NCI-H82 (cell line): ENCODE results near the gene LDHD.

Source experiments
- DNase-seq: peaks from one replicate; lab custom pipeline; 2025; lab: John Stamatoyannopoulos, UW

The LDHD gene

DNA sequence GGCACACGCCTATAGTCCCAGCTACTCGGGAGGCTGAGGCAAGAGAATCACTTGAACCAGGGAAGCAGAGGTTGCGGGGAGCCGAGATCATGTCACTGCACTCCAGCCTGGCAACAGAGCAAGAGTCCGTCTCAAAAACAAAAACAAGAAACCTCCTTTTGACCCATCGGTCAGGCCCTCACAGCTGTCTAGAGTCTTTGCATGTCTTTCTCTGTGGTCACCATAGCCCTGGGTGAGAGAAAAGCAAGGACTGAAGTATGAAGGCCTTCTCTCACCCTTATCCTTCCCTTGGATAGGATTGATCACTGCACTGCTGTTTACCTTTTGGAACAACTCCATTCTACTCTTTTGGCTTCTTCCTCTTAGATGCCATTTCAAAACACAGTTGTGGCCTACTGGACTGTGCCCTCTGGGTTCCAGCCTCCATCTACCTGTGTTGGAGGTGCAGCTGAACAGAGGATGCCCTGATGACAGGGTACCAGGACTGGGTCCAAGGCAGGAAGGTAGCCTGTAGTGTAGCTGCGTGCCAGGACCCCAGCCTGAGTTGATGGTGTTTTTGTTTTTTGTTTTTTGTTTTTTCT, 37.1 kb downstream of the LDHD start:
- DNase-seq, result no peak

- DNase-seq, result no peak
Observed at GRCh38 chr16:75078886-75079285, 37.7 kb downstream of the LDHD start.

DNA sequence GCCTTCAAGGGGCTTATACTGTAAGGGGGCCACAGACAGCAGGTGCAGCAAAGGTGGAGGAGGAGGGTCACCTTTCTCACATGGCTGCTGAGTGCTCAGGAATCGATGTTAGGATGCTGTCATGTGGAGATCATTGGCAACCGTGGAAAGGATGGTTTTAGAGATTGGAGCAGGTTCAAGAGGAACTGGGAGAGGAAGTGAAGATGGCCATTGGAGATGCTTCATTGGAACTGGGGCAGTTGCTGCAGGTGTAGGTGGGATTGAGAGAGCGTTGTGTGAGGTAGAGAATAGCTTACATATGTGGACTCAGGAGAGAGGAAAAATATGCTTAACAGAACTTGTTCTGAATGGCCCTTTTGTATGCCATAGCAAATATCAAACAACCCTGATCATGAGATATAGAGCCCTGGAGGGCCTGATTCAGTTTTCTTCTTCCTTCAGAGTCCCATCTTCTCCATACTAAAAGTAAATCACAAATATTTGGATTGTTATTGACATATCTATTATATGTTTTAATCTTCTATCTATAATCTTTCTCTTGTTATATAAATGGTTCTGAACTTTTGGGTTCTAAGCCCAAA, 40.8 kb downstream of the LDHD start:
- DNase-seq, result no peak

DNA sequence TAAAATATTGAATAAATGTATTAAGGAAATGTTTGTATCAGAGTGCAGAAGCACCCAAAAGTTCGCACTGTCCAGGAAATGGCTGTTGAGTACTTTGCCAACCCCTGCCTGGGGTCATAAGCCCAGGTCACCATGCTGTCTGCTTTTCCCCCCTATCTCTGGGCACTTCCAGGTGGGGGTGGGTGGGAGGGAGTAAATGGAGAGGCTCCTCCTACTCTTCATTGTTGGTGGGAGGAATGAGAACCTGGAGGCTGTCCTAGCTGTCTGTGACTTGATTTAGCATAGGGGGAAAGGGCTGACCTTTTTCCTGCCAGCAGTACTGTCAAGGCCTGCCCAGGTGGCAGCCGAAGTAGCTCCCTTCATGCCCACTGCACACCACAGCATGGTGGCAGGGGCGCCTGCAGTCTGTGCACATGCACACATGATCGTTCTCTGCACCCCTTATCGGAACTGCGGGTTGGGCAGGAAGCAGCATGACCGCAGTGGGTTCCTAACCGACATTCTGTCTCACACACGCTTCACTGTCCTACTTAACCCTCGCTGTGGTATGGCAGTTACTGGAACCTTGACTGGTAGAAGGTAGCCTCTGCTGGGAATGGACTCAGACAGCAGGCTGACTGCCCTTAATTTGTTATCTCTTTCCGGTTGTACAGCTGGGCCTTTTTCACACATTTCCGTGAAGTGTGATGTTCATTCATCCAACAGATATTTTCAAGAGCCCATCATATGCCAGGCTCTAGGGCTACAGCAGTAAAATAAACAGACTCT, 41.5 kb downstream of the LDHD start:
- DNase-seq, result no peak

DNA sequence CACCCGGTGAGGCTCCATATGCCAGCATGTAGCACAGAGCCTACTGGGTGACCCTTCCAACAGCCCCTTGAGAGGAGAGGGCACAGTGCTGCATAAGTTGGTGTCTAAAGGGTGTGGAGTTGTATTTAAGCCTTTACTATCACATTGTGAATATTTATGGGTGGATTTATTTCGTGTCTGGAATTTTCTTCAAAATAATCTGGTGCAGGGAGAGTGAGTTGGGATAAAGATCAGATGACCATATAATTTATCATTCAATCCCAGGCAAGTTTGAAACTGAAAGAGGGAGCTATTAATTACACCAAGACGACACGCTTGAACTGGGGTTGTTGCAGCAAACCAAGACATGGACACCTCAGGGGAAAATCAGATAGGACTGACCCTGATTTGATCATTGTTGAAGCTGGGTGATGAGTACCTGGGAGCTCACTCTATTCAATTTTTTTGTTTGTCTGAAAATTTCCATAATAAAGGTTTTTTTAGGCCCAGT, 42.2 kb downstream of the LDHD start:
- no peak for DNase-seq

DNA sequence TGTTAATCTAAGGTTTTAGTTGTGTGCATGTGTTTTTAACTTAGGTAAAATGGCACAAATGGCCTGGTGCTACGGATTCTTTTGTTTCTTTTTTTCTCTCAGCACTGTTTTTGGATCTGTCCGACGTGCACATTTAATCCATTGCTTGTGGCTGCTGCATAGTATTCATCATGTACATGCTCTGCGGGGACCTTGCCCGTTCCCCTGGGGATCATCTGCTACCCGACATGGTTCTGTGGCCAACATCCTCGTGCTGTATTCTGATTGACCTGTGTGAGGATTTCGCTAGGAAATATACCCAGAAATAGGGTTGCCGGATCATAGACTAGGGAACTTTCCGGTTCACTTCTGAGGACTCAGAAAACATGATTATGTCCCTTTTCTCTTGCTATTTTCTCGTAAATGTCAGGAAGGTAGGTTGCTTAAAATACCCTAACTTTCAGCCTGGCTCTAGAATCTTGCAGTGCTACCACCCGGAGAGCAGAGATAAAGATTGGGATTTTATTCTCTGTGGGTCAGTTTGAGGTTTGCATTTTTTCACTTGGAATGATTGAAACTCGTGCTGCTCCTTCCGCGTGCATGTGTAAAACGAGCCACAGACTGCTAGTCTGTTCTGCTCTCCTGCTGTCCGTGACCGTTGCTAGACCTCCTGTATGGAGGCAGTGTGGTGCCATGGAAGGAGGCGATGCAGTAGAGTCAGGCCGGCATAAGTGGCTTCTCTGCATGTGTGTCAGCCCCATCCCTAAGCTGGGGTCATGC, 42.9 kb downstream of the LDHD start:
- DNase-seq, result no peak

DNA sequence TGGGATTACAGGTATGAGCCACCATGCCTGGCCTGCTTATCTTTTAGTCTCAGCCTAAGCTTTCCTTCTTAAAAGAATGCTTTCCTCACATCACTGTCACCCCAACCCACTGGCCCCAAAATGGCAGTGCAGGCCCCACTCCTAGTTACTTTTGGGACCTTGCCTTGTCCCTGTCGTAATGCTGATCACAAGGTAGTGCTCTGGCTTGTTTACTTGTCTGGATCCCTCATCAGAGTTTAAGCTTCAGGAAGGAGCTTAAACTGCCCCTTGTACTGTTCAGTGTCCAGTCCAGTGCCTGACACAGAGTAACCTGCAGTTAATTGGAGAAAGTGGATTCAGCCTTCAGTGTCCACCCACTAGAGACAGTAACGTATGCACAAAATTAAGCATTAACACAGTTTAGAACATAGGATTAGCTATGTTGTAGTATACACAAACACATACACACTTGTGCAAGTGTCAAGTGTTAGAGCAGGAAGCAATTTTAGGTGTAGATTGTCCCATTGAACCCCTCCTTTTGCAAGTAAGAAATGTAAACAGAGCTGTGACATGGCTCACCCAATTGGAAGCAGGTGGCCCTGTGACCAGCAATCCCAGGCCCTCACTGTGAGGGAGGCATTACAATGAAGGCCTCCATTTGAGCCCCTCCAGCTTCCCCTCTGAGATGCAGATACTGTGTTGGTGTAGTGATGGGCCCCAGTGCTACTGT, 44.2 kb downstream of the LDHD start:
- DNase-seq, result no peak

GRCh38 chr16:75071621-75072020, 45.0 kb downstream of the LDHD start:
- no peak for DNase-seq

- DNase-seq, result no peak
Observed at GRCh38 chr16:75070012-75070841, 46.4 kb downstream of the LDHD start.

DNA sequence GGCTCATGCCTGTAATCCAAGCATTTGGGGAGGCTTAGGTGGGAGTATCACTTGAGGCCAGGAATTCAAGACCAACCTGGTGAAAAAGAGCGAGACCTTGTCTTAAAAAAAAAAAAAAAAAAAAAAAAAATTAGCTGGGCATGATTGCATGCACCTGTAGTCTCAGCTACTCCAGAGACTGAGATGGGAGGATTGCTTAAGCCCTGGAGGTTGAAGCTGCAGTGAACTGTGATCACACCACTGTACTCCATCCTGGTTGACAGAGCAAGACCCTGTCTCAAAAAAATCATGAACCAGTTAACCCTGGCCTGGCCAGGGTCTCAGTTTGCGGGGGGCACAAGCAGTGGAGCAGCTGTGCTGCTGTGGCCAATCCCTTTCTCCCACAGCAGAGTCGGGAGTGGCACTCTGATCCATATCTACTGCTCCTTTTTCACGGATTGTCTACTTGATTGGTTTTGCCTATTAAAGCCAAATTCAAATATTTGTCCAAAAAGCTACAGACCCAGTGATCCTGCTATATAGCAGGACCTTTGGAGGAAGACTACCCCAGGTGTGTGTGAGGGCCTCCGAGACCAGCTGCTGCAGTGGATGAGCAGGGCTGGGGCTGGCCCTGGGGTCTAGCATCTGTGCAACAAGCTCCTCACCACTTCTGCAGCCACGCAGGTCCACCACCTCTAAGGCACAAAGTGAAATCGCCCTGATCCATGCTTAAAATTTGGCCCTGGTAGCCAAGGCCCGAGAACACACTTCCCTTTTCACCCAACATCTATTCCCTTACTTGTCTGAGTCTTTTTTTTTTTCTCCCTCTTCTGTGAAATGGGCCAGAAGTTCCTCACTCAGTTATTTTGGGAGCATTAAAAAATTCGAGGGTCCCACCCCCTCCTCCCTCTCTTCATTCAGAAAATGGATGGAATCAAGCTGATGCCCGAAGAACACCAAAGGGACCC, 48.2 kb downstream of the LDHD start:
- DNase-seq, result no peak

- no peak for DNase-seq
Observed at GRCh38 chr16:75066861-75067447, 49.6 kb downstream of the LDHD start.

GRCh38 chr16:75065521-75066149, 50.9 kb downstream of the LDHD start:
- DNase-seq, result no peak

GRCh38 chr16:75065149-75065505, 51.5 kb downstream of the LDHD start:
- no peak for DNase-seq

DNA sequence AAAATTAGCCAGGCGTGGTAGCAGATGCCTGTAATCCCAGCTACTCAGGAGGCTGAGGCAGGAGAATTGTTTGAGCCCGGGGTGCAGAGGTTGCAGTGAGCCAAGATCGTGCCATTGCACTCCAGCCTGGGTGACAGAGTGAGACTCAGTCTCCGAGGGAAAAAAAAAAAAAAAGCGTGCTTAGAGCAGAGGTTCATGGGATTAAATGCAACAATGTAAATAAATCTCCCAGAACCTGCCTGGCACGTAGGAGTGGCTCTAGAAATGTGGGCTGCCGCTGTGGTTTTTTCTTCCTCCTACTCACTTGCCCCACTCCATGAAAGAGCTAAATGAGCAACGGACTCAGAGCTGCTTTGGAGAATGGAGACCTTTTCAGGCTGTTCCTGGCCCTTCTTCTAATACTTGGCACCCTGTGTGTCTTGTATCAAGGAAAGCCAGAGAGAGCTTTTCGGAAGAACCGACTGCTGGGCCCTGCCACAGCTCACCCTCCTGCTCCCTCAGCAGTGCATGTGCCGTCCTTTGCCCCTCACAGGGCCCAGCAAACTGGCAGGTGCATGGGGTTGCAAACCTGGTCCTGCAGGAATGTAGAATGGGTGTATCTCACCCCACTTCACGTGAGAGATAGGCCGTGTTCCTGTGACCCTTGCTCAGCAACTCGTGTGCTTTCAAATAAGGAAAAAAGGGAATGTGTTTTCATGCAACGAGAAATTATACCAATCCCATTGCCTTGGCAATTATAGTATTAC, 52.0 kb downstream of the LDHD start:
- DNase-seq, result no peak

DNA sequence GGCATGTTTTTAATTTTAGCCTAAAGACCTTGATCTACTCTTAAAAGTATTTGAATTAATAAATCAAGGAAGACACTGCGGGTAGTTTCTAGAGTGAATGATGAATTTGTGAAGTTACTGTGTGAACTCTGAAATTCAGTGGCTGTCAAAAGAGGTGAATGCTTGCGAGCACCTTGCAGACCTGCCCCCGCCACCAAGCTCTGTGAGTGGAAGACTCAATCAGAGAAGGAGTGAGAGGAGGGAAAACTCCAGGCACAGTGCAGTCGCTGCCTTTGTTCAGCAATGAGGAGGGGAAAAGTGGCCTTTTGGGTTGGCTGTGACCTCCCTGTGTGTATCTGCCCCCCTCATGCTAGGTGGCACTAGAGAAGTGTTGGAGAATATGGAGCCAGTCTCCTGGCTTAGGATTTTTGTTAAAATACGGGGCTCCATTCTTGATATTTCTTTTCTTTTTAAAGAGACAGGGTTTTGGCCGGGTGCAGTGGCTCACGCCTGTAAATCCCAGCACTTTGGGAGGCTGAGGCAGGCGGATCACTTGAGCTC, 53.0 kb downstream of the LDHD start:
- no peak for DNase-seq

DNA sequence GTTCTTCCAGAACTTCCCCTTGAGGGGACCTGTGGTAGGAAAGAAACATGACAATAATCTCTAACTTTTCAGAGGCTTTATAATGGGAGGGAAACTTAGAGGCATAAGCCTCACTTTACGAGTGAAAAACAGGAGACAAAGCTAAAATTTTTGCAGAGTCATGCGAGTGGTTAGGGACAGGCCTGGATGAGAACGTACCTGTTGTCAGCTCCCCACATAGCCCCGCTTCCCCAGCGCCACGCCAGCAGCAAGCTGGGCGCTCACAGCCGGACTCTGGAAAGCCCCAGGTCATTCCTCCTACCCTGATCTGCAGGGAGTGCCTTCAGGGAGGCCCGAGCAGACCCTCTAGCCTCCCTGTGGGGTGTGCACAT, 53.6 kb downstream of the LDHD start:
- DNase-seq, result no peak

DNA sequence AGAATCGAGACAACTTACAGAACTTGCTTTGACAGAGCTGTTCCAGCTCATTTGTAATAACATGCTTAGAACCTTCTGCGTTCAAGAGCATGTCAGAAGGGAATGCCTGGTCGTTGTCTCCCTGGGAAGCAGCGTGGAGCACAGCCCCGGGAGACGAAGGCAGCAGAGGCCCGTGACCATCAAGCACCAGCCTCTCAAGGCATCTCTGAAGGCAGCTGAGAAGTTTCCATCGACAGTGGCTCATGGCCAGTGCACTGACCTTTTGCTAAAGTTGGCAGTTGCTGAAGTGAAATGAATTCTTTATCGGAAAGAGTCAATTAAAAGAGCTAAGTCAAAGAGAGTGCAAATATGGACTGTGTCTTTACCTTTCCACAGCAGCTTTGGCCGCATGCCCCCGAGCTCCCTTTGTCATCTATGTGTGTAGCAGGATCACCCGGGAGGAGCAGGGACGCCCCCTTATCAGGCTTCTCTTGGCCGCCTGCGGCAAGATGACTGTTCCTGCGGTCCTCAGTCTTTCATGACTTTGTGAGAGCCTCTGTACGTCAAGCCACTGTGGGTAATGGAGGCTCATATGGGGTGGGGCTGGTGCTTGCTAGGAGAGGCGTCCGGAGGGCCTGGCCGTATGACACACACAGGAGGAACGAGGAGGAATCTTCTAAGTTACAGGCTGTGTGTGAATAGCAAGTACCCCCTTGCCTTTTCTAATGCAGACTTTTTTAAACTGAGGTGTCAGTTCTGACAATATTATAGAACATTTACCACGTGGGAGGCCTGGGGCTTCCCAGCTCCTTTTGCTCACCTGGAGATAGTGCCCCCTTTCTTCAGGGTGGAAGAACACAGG, 54.2 kb downstream of the LDHD start:
- DNase-seq, result no peak
